ENCODE results near the gene DIRAS1.
"Not testable (repeated sequence)": the region's sequence is repeated elsewhere in the genome, so short reads cannot be mapped to it uniquely, and the experiment has no call there.

The DIRAS1 gene

GRCh38 chr19:2727640-2727944, 6.4 kb upstream of the DIRAS1 start:
- DNase-seq (ENCODE audit: low read depth in 2 of 2): no peak

GRCh38 chr19:2726904-2727639, 5.9 kb upstream of the DIRAS1 start:
- DNase-seq (ENCODE audit: low read depth in 2 of 2): no peak

- DNase-seq (ENCODE audit: low read depth in 2 of 2): no peak
Measured at GRCh38 chr19:2726160-2726855, 5.1 kb upstream of the DIRAS1 start.

GRCh38 chr19:2724148-2724557, 3.0 kb upstream of the DIRAS1 start:
- no peak for DNase-seq (ENCODE audit: low read depth in 2 of 2)

DNA sequence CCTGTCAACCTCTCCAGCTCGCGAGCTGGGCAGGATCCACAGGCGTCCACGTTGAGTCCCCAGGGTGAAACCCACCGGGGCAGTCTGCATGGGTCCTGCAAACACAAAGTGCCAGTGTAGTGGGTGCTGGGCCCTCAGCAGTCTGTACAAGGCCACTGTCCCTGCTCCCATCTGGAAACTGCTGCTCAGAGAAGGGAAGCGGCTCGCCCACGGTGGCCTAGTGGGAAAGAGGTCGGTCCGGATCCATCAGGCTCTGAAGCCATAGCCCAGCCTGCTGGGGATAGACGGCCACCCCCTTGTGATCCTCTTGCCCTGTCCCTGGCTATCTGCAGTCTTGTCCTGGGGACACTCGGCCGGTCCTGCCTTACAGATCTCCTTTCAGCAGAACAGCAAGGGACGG, 2.6 kb upstream of the DIRAS1 start:
- no peak for DNase-seq (ENCODE audit: low read depth in 2 of 2)

GRCh38 chr19:2723345-2723715, 2.2 kb upstream of the DIRAS1 start:
- DNase-seq (ENCODE audit: low read depth in 2 of 2): no peak

- no peak for DNase-seq (ENCODE audit: low read depth in 2 of 2)
Measured at GRCh38 chr19:2722541-2723344, 1.6 kb upstream of the DIRAS1 start.

DNA sequence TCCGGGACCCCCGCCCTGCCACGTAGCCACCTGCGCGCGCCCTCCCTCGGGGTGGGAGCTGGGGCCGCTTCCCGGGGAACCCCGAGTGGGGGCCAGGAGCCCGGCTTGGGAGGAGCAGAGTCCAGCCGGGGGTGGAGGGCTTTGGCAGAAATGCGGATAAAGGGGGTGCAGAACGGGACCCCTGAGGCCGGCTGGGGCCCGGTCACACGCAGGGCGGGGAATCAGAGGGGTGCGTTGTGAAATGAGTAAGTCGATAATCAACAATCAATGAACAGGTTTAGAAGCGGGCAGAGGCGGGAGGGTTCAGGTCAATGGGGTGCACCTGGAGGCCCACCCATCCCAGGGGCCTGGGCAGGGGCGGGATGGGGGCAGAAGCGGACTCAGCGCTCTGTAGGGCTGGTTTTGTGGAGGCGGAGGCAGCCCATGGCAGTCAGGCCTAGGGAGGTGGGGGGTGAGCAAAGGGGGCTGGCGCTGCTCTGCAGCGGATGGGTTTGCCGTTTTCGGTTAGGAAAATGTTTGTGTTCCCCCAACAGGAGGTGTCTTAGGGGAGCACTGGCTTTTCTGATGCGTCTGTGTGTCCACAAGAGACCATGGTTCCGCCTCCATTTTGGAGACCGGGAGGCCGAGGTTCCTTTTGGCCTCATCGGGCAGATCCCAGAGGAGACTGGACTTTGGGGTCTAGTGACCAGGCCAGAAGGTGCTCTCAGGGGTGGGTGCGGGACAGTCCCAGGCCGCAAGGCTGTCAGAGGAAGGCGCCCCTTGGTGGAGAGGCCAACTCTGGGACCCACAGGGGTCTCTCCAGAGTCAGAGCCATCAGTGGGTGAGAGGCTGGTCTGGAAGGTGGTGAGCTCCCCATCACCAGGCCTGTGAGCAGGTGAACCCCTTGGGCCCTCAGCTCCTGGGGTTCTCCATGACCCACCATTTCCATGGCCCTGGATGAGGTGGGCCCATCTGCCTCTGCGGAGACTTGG, 683 bp upstream of the DIRAS1 start:
- no peak for DNase-seq (ENCODE audit: low read depth in 2 of 2)

DNA sequence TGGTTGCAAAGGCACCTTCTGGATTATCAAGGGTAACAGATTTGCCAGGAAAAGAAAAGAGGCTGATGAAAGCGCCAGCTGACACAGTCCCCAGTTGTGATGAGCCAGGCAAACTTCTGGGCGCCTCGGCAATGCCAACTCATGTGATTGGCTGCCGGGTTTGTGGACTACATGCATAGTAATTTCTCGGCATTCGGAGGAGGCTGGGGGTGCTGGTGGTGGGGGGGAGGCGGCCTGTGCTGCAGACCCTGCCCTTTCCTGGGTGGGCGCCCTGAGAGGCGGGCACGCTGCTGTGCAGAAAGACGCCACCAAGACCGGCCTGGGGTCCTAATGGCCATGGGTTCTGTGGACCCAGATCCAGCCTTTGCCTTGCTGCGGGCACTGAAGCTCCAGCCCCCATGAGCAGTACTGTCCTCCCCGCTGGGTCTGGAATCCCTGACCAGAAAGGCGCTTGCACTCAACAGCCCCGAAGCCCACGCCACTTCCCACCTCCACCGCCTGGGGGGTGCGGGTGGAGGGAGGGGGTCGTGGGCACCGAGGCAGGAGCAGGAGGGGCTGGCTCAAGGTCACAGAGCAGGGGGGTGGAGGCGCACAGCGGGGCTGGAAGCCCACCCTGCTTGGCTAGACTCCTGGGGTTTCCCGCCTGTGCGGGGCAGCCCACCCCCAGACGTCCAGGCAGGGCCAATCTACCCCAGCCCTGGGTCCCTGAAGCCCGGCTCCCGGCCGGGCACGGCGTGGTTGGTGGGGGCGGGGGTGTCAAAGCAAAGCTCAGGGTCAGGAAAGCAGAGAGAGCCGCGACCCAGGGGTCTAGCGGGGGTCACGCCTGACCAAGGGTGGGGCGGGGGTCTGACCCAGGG, 1.0 kb downstream of the DIRAS1 start:
- no peak for DNase-seq (ENCODE audit: low read depth in 2 of 2)

GRCh38 chr19:2719232-2719735, 1.9 kb downstream of the DIRAS1 start:
- no peak for DNase-seq (ENCODE audit: low read depth in 2 of 2)

DNA sequence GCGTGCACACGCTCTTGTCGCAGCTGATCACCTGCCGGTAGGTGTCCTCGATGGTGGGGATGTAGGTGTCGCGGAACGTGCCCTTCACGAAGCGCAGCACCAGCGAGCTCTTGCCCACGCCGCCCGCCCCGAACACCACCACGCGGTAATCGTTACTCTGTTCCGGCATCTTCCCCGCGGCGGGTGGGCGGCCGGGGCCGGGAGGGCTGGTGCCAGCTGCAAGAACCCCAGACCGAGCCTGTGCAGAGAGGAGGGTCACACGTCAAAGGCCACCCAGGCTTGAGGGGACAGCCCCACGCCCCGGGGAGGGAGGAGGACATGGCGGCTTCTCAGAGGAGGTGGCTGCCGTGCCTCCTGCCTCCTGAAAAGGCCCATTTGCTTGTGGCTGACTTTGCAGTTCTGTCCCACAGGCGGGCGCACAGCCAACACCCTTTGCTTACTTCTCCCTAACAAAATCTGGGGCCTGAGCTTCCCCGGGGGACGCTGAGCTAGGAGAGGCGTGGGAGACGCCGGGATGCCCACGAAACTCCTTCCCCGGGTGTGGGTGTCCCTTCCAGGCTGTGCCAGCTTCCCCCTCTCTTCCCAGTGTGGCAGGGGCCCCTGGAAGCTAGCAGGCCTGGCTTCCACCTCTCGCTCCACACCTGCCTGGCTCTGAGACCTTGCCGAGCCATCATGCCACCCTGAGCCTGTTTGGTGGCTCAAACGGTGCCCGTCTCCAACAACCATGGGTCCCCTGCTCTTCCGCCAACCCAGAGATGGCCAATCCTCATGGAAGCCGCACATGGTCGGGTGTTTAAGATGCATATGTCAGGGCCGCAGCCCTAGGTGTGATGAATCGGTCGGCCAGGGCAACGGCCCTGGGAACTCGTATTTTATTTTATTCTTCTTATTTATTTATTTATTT, 3.3 kb downstream of the DIRAS1 start:
- DNase-seq (ENCODE audit: low read depth in 2 of 2): no peak

DNA sequence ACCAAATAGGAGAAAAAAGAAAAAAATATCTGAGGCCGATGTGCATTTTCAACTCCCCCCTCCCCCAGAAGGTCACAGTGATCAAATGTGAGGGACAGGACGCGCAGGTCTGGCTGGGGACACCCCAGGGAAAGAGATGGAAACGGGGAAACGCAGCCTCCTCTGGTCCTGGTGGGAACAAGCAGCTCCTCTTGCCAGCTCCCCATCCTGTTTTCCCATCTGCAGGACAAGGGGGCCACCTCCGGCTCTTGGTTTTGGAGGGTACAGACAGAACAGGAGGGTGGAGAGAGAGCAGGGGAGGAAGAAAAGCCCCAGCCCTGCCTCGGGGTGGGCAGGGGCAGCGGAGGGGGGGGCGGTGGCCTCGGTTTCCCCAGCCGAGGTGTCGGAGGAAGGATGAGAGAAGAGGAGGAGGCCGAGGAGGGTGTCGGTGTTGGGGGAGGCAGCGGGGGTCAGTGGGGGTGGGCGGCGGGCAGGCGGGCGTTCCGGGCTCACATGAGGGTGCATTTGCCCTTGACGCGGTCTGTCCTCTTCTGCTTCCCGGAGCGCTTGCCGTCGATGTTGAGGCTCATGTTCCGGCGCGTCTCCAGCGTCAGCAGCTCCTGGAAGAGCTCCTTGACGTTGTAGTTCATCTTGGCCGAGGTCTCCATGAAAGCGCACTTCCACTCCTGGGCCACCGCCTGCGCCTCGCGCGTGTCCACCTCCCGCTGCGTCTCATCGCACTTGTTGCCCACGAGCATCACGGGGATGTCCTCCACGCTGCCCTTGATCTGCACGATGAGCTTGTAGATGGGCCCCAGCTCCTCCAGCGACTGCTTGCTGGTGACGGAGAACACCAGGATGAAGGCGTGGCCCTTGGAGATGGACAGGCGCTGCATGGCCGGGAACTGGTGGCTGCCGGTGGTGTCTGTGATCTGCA, 4.2 kb downstream of the DIRAS1 start:
- DNase-seq (ENCODE audit: low read depth in 2 of 2): no peak

DNA sequence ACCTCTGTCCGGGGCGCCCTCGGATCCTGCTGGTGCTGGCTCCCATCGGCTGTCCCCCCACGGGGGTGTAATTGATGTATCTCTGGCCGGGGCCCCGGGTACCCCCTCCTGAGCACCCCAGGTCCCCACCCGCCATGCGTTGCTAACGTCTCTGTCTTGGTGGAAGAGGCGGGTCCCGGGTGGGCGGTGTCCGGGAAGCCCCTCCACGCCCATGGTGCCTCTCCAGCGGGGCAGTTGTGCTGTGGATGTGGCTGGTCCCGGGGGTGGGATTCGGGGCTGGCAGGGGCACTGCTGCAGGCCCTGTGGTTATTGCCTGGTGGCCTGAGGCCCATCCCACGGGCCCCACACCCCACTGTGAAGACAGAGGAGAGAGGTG, 4.9 kb downstream of the DIRAS1 start:
- no peak for DNase-seq (ENCODE audit: low read depth in 2 of 2)

- DNase-seq (ENCODE audit: low read depth in 2 of 2): no peak
Measured at GRCh38 chr19:2715470-2716274, 5.5 kb downstream of the DIRAS1 start.

GRCh38 chr19:2714531-2715269, 6.5 kb downstream of the DIRAS1 start:
- no peak for DNase-seq (ENCODE audit: low read depth in 2 of 2)

DNA sequence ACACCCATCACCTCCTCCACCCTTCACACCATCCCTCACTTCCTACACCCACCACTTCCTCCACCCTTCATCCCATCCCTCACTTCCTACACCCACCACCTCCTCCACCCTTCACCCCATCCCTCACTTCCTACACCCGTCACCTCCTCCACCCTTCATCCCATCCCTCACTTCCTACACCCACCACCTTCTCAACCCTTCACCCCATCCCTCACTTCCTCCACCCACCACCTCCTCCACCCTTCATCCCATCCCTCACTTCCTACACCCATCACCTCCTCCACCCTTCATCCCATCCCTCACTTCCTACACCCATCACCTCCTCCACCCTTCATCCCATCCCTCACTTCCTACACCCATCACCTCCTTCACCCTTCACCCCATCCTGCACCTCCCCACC, 7.1 kb downstream of the DIRAS1 start:
- DNase-seq (ENCODE audit: low read depth in 2 of 2): not testable (repeated sequence)

DNA sequence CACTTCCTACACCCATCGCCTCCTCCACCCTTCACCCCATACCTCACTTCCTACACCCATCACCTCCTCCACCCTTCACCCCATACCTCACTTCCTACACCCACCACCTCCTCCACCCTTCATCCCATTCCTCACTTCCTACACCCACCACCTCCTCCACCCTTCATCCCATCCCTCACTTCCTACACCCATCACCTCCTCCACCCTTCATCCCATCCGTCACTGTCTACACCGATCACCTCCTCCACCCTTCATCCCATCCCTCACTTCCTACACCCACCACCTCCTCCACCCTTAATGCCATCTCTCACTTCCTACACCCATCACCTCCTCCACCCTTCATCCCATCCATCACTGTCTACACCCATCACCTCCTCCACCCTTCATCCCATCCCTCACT, 8.0 kb downstream of the DIRAS1 start:
- DNase-seq (ENCODE audit: low read depth in 2 of 2): not testable (repeated sequence)
